GM19468 (cell line): ENCODE measurements around the gene CAB39.

Experiments
- ATAC-seq: cut with Tn5 transposase; IDR thresholded peaks from one replicate; pipeline ENCODE4 v1.9.1; 2021; ENCODE audit warnings: mild to moderate bottlenecking, moderate library complexity, moderate number of reproducible peaks; ENCODE audit not compliant: unreplicated experiment; ENCODE audit errors: extremely low read depth

Gene CAB39

DNA sequence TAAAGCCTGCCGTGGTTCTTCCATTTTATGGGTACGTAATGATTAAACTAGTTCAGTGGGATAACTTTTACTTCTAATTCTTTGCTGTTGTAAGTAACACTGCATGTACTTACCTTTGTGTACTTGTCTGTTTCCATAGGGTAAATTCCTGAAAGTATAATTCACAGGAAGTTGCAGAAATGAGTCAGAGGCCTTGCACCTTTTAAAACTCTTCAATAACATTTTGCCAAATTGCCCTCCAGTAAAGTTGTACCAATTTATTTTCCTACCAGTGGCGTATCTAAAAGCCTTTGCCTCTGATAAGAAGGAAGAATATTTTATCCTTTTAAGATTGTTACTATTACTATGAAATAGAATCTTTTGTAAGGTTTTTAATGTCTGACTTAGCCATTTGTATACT lies 65.1 kb downstream of the CAB39 start:
- no peak for ATAC-seq

DNA sequence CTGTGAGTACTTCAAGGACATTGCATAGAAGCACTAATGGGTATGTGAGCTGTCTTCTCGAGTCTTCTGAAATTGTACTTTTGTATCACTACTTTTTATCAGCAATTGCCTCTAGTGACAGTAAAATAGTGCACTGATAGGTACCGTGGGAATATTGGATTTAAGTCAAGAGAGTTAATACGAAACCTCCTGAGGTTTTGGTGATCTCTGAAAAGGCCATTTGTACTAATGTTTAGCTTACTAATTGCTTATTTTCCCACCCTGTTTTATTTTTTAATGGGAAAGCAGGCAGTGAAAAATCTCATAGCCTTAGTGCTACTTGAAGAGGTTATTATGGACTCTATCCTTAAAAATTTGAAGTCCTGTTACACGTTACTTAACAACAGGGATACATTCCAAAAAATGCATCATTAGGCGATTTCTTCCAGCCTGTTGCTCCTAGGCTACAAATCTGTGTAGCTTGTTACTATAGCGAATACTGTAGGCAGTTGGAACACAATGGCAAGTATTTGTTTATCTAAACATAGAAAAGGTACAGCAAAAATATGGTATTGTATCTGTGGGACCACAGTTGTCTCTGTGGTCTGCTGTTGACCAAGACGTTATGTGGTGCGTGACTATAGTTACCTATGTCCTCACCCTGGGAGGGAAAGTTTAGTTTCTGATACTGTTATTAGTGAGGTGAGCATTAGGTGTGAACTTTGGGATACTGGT lies 65.9 kb downstream of the CAB39 start:
- ATAC-seq, result no peak

DNA sequence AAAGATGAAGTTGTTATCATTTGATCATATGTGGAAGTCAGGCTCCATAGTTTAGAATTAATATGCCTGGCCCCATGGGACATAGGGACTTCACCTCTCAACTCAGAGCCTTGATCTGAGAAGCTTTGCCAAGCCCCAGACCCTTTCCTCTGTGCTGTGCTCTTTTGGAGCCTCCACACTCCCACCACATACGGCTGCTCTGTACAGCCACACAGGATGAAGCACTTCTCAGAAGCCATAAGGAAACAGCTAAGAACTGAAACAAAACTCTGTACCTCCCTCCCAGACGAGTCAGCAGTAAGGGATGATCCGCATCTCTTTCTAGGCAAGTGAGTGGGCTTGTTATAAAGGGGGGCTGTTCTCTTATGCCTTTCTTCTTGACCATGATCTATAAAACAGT lies 66.5 kb downstream of the CAB39 start:
- ATAC-seq, result no peak

DNA sequence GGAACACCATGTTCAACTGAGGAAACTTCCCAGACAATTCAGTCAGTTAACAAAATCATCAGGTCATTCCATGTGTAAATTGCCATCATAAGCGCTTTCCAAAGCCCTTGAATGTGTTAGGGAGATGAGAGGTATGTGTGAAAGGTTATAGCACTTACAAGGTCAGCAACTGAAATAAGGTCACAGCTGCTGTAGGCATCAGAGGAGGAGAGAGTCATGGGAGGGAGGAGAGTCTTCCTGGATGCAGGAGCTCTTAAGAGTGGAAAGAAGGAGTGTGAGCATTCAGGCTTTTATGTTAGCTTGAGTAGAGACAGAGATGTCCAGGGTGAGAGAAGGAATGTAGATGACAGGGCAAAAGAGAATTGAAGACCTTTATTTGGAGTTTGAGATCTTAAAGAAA lies 67.0 kb downstream of the CAB39 start:
- ATAC-seq, result no peak

DNA sequence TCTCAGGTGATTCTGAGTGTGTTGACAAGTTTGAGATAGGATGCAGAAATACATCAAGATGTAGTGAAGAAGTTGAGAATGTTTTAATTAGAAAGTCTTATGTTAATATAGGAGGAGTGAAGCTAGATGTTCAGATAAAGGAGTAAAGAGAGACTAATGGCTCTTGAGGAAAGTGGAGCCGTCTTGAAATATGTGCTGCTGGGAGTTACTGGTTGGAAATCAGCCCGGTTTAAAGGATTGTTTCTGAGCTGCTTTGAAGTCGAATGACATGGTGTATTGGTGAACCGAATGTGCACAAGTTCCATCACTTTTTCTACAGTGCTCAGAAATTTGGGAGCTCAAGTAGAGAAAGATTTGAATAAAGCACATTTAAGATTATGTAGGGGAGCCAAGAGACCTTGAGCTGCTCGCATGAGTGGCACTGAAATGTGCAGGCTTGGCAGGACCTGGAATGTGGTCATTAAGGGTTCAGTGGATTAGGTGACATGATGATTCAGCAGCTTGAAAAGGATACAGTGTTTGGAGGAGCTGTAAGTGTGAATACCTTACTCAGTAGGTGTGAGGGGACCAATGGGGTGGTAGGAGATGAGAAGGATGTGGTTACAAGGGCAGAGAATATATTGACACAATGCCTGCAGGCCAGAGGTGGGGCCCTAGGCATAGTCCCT lies 68.6 kb downstream of the CAB39 start:
- no peak for ATAC-seq

DNA sequence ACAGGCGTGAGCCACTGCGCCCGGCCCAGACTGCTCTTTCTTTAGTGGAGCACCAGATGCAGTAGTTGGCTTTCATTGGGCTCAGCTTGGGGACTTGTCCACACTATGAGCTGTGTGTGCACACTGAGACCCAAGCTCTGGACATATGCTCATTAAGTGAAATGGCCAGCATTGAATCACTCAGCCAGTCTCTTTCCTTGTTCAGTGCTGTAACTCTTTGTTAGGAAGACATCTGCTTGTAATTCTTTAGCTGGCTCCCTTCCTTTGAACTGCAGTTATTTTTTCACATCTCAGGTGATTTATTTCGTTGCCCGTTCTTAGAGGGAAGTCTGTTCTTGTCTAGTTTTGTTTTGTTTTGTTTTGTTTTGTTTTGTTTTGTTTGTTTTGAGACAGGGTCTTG lies 70.5 kb downstream of the CAB39 start:
- no peak for ATAC-seq

DNA sequence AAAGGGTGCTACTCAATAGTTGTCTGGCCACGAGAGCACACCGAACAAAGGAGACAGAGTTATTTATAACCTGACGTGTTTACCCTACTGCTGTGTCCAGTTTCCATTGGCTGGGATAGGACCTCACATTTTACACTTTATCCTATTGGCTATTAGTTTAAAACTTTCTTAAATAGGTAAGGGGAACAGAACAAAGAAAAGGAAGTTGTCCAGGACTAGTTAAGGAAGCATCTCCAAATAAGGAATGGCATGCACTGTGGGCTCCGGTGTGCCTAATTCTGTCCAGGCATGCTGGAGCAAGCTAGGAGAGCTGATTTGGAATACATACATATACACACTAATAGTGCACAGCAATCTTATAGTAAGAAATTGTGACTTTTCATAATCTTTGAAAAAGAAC lies 72.2 kb downstream of the CAB39 start:
- ATAC-seq, result no peak

DNA sequence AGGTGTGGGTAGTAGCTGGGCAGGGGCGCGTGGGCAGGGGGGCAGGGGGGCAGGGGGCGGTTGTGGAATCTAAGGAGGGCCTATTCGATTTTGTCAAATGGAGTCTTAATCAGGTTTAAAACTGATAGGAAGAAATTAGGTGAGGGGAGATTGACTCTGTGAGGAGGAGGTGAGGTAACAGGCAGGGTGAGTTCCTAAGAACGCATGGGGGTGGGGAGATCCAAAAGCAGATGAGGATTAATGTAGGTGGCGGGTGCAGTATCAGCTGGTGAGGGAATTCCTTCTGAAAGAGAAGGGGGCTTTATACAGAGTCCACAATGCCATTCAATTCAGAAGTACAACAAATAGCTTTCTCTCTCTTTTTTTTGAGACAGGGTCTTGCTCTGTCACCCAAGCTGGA lies 72.7 kb downstream of the CAB39 start:
- no peak for ATAC-seq

DNA sequence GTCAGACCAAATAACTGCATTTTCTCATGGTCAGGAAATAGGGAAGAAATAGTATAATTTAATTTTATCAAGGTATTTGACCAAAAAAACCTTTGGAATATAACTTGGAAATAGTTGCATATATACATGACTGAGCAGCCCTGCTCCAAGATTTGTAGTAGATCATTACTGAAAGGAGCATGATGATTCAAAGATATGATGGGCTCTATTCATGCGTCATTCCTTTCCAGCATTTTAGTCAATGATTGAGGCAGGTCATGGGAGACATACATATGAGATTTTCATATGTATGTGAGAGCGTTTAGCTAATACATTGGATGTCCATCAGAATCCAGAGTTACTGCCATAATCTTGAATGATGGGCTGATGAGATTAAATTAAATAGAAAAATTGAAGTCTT lies 74.5 kb downstream of the CAB39 start:
- ATAC-seq, result no peak

DNA sequence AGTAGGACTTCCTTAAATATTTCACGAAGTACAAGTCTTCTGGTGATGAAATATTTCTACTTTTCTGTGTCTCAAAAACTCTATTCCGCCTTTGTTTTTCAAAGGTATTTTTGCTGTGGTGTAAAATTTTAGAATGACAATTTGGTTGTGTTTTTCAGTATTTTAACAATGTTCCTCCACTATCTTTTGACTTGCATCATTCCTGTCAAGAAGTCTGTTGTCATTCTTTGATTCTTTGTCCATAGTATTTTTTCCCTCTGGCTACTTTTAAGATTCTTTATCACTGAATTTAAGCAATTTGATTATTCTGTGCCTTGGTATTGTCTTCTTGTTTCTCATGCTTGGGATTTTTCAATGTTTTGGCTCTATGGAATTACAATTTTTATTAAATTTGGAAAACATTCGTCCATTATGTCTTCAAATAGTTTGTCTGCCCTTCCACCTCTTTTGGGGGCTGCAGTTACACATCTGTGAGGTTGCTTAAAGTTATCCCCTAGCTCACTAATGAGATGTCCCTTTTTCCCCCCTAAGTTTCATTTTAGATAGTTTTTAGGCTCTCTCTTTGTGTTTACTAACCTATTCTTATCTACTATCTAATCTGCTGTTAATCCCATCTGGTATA lies 76.0 kb downstream of the CAB39 start:
- no peak for ATAC-seq

DNA sequence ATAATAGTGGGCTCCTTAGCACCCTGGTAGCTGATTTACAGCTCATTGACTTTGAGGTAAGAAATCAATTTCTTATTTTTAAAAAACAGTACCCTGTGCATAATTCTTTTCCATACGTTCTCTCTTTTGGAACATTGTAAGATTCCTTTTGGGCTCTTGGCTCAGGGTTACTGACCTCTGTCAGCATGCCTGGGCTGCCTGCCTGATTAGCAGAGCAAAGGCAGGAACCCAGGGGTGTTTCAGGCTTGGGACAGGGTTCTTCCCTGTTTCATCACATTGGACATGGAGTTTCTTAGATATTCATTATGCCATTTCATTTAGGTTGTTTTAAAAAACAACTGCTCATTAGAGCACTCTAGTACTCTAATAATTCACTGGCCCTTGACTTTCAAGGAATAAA lies 78.3 kb downstream of the CAB39 start:
- ATAC-seq, result no peak

DNA sequence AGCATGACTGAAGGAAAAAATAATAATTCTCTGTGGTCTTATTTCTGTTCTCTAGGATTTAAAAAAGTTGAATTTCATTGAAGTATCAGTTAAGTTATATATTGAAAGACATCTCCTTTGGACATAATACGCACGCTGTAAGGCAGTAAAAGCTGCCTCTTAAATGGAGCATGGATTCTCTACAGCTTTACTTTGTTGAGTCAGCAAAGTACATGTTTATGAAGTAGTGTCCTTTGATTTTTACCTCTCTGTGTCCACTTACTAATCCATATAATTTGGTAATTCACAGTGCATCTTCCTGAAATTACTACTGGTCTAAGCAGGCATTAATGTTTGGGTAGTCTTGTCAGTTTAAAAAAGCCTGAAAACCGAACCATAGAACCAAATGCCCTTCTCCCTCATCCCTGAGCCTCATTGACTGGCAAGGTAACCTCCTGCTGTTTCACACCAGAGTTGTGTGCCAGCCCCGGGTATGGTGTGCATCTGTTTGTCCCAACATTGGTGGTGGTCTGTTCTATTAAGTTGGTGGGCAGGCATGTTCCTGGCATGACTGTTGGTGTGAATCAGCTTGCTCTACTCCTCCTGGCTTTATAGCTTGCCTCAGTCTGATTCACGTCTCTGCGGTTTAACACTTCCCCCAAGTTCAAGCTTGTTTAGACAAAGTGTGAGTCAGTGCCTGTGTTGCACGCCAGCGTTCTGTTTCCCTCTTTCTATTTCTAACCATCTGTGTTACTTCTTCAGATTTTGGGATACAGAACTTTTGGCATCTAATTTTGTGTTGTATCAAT lies 81.1 kb downstream of the CAB39 start:
- ATAC-seq, result no peak

DNA sequence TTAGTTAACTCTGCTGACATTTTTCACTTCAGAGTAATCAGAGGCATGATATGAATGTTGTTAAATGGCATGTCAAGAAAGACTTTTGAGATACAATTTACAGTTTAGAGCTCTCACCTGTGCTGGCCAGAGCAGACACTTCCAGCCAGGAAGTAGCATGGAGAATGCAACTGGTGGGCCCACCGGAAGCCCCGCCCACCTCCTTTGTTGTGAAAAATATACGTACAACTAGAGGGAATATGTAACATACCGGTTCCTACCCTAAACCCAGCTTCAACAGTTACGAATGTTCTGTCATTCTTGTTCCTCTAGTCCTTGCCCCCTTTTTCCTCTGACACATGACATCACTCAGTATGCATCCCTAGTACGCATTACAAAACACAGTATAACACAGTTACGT lies 81.9 kb downstream of the CAB39 start:
- ATAC-seq, result no peak

DNA sequence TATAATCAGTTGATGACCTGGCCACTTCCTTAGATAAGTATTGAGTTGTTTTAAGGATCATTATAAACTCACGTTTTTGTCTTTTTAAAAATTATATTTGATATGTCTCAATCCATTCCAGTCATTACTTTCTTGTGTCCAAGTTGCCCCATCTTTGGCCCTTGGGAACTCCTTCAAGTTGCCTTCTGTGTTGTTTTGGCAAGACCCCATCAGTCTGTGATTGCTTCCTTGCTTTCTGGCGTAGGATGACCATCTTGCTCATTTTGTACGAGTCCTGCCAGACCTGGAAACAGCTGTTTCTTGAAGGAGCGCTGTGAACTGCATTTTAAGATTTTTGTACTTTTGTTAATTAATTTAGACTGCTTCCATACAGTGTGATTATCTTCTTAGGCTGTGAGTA lies 83.2 kb downstream of the CAB39 start:
- no peak for ATAC-seq

DNA sequence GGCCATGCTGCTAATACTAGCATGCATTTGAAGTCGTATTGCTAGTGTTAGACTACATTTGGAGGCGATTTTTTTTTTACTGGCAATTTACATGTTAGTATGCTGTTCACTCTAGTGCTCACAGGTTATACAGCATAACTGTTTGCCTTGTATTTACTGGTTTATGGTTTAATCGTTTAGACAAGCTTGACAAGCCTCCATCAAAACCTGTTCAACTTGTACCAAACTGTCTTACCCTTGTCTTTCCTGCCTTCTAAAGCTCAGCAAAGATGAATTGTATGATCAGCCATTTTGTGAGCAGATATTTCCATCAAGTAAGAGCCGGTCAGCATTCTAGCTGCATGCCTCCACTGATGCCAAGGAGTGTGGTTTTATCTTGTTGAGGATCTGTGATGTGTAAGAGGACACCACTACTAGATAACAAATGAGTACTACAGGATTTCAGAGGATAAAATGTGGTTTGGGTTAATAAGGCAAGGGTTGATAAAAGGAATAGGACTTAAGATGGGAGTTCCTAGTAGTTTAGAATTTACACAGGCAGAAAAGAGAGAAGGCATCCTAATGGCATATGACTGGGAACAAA lies 83.7 kb downstream of the CAB39 start:
- ATAC-seq, result no peak

DNA sequence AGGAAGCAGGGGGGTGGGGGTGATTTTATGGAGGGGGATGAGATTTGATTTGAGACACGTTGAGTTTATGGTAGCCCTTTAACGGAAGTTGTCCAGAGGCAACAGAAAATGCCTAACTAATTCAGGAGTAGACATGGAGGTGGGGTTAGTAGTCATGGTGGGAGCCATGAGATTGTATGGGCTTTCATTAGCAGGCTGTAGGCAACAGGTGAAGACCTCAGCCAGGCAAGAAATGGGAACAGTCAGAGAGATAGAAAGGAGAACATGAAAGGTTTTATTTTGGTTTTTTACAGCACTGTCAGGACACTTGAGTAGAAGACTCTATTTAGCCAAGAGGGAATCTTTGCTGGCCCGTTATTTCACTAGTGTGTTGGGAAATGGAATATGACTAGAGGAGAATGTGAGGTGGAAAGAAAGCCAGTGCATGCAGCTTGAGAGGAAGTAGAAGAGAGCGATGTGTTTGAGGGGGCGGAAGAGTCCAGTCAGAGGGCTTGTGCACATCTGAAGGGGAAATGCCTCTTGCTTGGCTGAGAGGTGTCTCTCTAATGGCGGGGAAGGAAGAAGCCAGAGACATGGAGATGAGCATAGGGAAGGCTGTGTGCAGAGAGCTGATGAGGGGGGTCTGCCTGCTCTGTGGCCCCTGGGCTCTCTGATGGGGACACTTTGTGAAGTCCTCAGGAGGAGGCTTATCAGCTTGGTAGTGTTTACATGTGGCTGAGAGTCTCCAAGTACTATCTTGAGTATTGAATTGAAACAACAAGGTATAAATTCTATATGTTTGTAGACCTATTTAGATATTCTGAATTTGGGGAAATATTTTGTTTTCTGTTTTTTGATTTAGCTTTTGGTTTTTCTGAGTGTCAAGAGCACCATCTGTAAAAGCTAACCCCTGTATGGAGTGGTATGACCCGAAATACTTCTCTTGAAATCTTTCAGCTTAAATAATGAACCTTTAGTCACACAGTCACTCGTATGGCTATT lies 85.2 kb downstream of the CAB39 start:
- ATAC-seq, result no peak

DNA sequence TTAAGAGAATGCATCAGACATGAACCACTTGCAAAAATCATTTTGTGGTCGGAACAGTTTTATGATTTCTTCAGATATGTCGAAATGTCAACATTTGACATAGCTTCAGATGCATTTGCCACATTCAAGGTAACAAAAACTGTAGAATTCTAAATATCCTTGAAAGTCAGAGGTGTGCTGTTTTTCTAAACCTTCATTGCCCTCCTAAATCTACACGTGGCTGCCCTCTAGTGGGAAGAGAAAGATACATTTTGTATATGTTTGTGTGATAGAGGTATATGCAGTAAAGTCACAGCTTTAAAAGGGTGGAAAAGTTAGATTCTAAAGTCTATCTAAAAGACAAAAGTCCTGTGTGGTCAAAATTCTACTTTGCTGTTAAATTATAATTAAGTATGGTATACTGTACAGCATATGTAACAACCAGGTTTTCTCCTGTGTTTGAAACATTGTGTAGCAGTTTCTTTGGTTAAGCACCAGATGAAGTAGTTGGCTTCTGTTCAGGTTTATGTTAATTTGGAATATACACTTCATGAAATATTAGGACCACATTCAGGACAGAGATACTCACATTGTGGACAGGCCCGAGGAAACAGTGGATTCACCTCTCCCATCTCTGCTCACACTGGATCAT lies 86.2 kb downstream of the CAB39 start:
- no peak for ATAC-seq

DNA sequence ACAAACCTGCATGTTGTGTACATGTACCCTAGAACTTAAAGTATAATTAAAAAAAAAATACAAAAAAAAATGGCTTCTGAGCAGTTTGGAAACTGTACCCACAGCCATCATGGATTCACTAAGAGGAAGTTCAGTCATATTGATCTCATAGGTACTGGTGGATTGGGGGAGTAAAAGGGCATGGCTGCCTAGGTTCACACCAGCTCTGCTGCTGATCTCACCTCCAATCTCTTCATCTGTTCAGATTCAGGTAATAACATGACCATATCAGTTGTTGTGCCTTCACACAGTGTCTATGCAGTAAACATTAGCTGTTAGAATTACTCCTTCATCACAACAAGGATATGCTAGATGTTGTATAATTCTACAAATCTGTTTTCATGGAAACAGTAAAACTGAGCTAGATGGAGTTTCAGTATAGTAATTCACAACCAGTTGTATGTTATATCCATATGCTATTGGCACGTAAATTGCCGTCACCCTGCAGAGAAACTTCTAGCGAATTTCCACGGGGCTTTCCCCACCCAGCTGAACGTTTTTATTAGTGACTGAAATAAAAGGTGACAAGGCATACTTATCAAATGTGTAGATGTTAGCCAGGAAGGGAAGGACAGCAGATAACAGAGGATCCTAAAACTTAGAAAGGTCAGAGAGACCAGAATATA lies 92.8 kb downstream of the CAB39 start:
- no peak for ATAC-seq
